Measurements from ENCODE around the gene SERTAD2. TPM values are rescaled to one million over a fixed set of nuclear protein-coding genes. Genes with fewer than 3 reads are reported as not detected.

The SERTAD2 gene
- total RNA-seq, 1 donor from 2014 or later = 9.8 TPM

DNA sequence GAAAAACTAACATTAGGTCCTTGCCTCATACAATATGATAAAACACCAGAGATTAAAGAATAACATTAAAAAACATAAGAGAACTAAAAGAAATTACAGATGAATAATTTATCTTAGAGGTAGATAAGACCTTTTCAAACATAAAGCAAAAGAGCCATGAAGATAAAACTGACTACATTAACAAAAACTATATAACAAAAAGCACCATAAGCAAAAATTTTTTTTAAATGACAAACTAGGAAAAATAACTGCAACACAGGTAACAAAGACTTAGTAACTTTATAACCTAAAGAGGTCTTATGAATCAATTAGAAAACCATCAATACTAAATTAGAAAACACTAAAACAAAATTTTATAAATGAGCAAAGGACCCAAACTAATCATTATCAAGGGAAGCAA, 16.3 kb upstream of the SERTAD2 start:
- DNase-seq (ENCODE audit: low spot score) = no peak
- H3K27me3 Mint-ChIP-seq (ENCODE audit: unreplicated experiment) = no peaks in the 10 kb centered on the region
- peaks cover 18% of the 10 kb centered on the region for H3K4me1 Mint-ChIP-seq (ENCODE audit: unreplicated experiment)
- H3K4me3 Mint-ChIP-seq (ENCODE audit: unreplicated experiment) = no peak overlapping the region
- H3K36me3 Mint-ChIP-seq (ENCODE audit: low read depth, unreplicated experiment) = no peaks in the 10 kb centered on the region
- H3K9me3 Mint-ChIP-seq (ENCODE audit: unreplicated experiment) = no peaks in the 10 kb centered on the region
- TF ChIP-seq CTCF (IDR thresholded peaks at IDR 0.05; ENCODE audit: unreplicated experiment) = no peak
- no peak overlapping the region for H3K27ac Mint-ChIP-seq (ENCODE audit: unreplicated experiment)

GRCh38 chr2:64669288-64669687, 15.6 kb upstream of the SERTAD2 start:
- Mint-ChIP-seq H3K4me1 (ENCODE audit: unreplicated experiment) (peaks cover 18% of the 10 kb centered on the region), H3K27me3 (ENCODE audit: unreplicated experiment) (no peaks in the 10 kb centered on the region), H3K27ac (ENCODE audit: unreplicated experiment) (no peak overlapping the region), H3K9me3 (ENCODE audit: unreplicated experiment) (no peaks in the 10 kb centered on the region), H3K36me3 (ENCODE audit: low read depth, unreplicated experiment) (no peaks in the 10 kb centered on the region), H3K4me3 (ENCODE audit: unreplicated experiment) (no peak overlapping the region)
- TF ChIP-seq CTCF (IDR thresholded peaks at IDR 0.05; ENCODE audit: unreplicated experiment) = no peak
- no peak for DNase-seq (ENCODE audit: low spot score)

DNA sequence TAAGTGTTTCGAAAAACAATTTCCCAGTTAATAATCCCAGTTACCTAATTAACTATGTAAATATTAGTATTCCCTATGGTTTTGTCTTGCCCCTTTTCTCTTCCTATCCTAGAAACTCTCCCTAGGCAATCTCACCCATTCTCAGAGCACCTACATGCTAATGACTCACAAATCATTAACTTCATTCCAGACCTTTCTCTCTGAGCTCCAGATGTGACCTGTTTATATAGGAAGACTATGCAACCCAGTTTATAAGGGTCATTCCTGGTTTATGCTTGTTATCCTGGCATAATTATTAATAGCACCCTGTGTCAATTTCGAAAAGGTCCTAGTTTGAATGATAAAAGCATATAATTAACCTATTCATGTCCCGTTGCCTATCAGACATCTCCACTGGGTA, 14.8 kb upstream of the SERTAD2 start:
- Mint-ChIP-seq H3K9me3 (ENCODE audit: unreplicated experiment) (no peaks in the 10 kb centered on the region), H3K4me1 (ENCODE audit: unreplicated experiment) (peaks cover 18% of the 10 kb centered on the region), H3K4me3 (ENCODE audit: unreplicated experiment) (no peak overlapping the region), H3K36me3 (ENCODE audit: low read depth, unreplicated experiment) (no peaks in the 10 kb centered on the region), H3K27ac (ENCODE audit: unreplicated experiment) (no peak overlapping the region), H3K27me3 (ENCODE audit: unreplicated experiment) (no peaks in the 10 kb centered on the region)
- DNase-seq (ENCODE audit: low spot score) = no peak
- no peak for TF ChIP-seq CTCF (IDR thresholded peaks at IDR 0.05; ENCODE audit: unreplicated experiment)

DNA sequence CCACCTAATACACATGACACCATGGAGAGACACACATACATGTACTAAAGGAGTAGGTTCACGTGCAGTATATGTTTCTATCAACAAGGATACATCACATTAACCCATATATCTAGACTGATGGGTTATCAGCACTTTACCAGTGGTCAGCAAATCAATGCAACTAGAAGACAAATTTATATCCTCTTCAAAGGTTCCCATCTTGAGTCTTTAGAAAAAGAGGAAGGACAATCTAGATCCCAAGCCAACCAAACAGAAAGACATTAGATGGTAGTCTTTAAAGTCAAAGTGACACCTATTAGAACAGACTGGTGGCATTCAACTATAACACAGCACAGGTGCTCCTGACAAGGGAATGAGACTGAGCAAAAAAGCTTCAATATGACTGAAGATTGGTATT, 13.8 kb upstream of the SERTAD2 start:
- Mint-ChIP-seq H3K27me3 (ENCODE audit: unreplicated experiment) (no peaks in the 10 kb centered on the region), H3K9me3 (ENCODE audit: unreplicated experiment) (no peaks in the 10 kb centered on the region), H3K4me3 (ENCODE audit: unreplicated experiment) (no peak overlapping the region), H3K4me1 (ENCODE audit: unreplicated experiment) (peaks cover 18% of the 10 kb centered on the region), H3K36me3 (ENCODE audit: low read depth, unreplicated experiment) (no peaks in the 10 kb centered on the region), H3K27ac (ENCODE audit: unreplicated experiment) (peak overlapping the region; percentile 26)
- TF ChIP-seq CTCF (IDR thresholded peaks at IDR 0.05; ENCODE audit: unreplicated experiment) = no peak
- DNase-seq (ENCODE audit: low spot score) = no peak

DNA sequence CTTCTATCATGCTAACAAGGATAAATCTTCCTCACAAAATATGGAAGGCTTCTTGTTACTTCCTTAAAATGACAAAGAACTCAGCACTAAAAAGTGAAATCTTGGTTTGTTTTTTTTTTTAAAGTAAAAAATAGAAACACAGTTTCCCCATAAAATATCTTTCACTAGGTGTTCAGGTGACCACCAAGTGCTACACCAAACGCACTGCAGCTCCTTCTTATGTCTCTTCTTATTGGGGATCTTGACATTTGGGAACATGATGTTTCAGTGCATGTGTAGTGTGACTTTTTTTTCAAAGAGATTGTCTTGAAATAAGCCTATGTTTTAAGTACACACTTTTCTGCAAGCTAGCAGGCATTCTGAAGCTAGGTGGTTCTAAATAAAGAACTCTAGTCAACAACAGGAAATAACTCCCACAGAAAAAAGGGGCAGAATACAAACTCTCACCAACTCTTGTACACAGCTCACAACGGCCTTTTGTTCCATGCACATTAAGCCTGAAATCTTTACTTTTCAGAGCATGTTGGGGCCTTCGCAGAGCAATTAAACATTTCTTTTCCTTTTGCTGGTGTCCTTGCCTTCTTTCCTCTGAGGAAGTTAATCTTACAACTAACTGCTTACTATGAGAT, 13.2 kb upstream of the SERTAD2 start:
- no peaks in the 10 kb centered on the region for H3K9me3 Mint-ChIP-seq (ENCODE audit: unreplicated experiment)
- no peak for DNase-seq (ENCODE audit: low spot score)
- no peak for TF ChIP-seq CTCF (IDR thresholded peaks at IDR 0.05; ENCODE audit: unreplicated experiment)
- peaks cover 18% of the 10 kb centered on the region for H3K4me1 Mint-ChIP-seq (ENCODE audit: unreplicated experiment)
- no peaks in the 10 kb centered on the region for H3K27me3 Mint-ChIP-seq (ENCODE audit: unreplicated experiment)
- peak overlapping the region; percentile 26 for H3K27ac Mint-ChIP-seq (ENCODE audit: unreplicated experiment)
- no peaks in the 10 kb centered on the region for H3K36me3 Mint-ChIP-seq (ENCODE audit: low read depth, unreplicated experiment)
- H3K4me3 Mint-ChIP-seq (ENCODE audit: unreplicated experiment) = no peak overlapping the region

Data from endothelial cell (in vitro differentiated cells).